HG02938 (cell line): ENCODE measurements around the gene CHST1.
A peak's percentile ranks its signal among the peaks of the same experiment; 100 is the strongest.

Source experiments
- ATAC-seq: cut with Tn5 transposase; IDR thresholded peaks from one replicate; pipeline ENCODE4 v1.9.1; 2021; ENCODE audit warnings: mild to moderate bottlenecking, moderate library complexity; ENCODE audit not compliant: unreplicated experiment

CHST1 gene, protein sequence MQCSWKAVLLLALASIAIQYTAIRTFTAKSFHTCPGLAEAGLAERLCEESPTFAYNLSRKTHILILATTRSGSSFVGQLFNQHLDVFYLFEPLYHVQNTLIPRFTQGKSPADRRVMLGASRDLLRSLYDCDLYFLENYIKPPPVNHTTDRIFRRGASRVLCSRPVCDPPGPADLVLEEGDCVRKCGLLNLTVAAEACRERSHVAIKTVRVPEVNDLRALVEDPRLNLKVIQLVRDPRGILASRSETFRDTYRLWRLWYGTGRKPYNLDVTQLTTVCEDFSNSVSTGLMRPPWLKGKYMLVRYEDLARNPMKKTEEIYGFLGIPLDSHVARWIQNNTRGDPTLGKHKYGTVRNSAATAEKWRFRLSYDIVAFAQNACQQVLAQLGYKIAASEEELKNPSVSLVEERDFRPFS

DNA sequence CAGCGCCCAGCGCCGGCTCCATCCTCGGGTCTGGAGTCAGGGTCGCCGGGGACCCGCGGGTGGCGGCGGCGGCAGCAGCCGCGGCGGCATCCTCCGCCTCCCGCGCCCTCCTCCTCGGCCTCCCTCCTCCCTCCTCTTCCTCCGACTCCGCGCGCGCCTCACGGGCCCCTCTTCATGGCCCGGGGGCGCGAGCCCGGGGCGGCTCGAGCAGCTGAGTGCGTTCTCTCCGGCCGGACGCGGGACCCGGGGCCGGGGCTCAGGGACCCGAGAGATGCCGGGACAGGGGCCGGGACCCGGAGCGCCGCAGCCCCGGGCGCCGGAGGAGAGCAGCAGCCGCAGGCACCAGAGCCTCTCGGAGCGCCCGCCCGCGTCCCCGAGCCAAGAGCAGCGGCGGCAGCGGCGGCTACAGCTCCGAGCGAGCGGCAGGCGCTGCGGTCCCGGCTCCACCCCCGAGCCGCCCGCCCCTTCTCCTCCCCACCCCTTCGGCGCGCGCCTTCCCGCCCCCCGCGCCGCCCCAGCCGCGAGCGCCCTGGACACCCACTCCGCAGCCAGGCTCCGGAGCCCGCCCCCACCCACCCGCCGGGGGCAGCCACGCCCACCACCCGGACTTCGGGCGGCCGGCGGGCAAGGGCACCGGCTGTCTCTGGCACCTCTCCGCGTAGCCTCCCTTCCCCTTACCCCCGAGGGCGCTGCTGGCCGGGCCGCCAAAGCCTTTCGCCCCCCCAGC is at the start of gene CHST1:
CHST1 (minus strand) TSS at position 417 of the 727 bp plus-strand sequence. CDS start 14,699 bp downstream, outside the sequence.
- ATAC-seq = no peak

DNA sequence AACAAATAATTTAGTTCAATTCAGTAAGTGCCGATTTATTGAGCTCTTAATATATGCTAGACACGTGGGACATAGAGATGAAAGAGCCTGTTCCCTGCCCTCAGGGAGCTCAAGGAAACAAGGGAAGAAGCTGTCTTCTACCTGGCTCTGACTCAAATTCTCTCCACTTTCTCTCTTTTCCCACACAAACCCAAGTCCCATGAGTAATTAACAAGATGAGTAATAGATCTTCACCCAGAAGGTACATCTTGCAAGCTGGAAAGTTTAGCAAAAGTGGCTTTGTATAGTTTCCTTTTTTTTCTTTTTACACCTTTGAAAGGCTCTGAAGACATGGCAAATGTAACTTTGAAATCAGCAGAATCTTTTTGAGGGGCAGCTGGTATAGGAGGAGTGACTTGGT is 48.2 kb upstream of the CHST1 start:
- ATAC-seq = no peak

GRCh38 chr11:45710561-45710960 is 45.1 kb upstream of the CHST1 start:
- ATAC-seq = no peak

GRCh38 chr11:45708887-45709663 is 43.7 kb upstream of the CHST1 start:
- ATAC-seq = no peak

- ATAC-seq = no peak
Measured at GRCh38 chr11:45704635-45705034, 39.2 kb upstream of the CHST1 start.

DNA sequence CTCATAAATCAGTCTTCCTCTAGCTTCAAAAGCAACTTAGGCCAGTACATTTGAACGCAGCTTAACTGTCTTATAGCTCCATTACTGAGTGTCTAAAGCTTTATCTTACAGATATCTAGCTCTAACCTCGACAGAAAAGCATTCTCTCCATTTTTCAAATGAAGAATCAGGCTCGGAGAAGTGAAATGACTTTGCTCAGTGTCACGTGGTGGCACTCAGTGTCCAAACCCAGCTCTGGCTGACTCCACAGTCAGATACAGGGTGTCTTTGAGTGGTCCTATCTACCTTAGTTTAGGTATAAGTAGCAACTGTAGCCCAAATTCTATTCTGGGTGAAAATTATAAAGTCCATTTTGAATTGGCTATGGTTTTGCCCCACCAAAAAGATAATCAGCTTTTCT is 38.7 kb upstream of the CHST1 start:
- ATAC-seq = no peak

- no peak for ATAC-seq
Measured at GRCh38 chr11:45702511-45702910, 37.1 kb upstream of the CHST1 start.

DNA sequence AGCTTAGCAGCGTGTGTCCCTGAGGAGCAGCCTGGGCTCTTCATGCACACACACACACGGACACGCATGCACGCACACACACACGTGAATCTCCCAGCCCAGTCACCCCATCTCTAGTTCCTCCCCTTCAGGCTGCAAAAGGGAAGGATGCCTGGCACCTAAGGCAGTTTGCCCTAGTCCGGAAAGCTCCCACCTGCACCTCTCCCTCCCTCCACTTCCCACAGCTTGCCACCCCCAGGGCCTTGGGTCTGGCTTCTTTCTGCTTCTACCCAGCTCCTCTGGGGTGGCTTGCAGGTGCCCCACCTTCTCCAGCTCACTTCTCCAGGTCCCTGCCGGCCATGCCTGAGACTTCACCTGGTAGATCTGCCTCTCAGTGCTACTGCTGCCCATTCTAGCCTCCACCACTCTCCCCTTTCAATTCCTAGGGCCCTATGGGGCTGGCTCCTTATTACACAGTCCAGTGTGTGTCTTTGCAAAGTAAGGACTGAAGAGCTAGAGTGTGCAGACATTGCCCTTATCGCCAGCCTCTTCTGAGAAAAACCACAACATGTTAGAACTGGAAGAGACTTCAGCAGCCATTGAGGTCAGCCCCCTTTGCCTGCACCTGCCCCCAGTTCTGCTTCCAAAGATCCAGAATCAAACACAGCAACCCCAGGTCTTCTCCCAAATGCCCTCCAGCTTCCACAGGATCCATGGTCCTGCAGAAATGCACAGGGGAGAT is 33.5 kb upstream of the CHST1 start:
- no peak for ATAC-seq

- no peak for ATAC-seq
Measured at GRCh38 chr11:45692808-45693453, 27.5 kb upstream of the CHST1 start.

GRCh38 chr11:45688472-45689033 is 23.1 kb upstream of the CHST1 start:
- ATAC-seq = no peak

- ATAC-seq = no peak
Measured at GRCh38 chr11:45687836-45688235, 22.4 kb upstream of the CHST1 start.

GRCh38 chr11:45685964-45686537 is 20.6 kb upstream of the CHST1 start:
- ATAC-seq = no peak

DNA sequence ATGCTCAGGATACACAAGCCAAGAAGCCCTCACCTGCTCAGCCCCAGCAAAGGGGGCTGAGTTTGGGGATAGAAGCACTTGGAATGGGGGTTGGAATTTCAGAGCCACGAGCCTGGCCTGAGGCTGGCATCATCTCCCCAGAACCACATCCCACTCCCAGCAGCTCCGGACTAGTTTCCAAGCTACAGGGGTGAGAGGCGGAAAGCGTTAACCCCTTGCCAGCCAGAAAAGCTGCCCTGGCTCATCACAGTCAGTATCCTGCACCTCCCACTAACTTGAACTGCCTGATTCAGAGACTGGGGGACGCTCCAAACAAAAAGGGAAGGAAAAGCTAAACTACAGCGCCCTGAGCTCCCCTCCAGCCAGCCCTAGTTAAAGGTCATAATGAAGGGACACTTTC is 19.0 kb upstream of the CHST1 start:
- ATAC-seq = no peak

- ATAC-seq = no peak
Measured at GRCh38 chr11:45683271-45684058, 18.0 kb upstream of the CHST1 start.

DNA sequence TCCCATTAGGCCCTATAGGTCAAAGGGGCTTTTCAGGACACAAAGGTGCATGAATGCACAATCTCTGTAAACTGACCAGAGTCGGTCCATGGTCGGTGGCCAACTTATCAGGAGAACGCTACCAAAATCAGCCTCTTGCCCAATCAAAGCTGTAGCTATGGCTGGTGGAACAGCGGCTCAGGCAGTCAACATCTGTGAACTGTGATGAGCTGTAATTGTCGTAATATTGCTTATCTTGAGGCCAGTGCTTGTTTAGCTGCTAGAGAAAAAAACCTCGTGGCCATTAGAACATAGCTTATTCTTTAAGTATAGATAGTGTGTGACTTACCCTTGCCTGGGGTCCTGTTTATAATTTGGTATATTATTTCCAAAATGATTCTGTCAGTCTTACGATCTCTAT is 14.4 kb upstream of the CHST1 start:
- ATAC-seq = no peak

DNA sequence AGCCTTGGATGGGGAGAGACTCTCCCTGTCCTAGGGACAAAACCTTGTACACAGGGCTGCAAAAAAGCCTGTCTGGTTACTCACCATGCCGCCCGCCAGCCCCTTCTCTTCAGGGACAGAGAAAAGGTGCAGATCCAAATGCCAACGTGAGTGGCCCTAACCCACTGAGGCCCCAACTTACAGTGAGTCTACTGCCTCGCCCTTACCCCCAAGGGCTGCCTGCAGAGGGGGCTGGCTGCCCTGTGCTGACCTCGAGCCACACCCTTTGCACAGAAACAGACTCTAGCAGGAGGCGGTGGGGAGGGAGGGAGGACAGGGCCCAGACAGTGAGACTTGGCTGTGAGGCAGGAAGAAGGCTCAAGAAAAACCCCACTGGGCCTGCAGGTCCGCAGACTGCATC is 13.6 kb upstream of the CHST1 start:
- no peak for ATAC-seq

GRCh38 chr11:45677770-45678512 is 12.5 kb upstream of the CHST1 start:
- no peak for ATAC-seq

- ATAC-seq = peak; percentile 90
Measured at GRCh38 chr11:45676522-45677095, 11.2 kb upstream of the CHST1 start.
